IMR-90 (cell line): ENCODE measurements around the gene PTTG1IP2. TPM values are rescaled to one million over a fixed set of nuclear protein-coding genes. Genes with fewer than 3 reads are reported as not detected.

Experiments
- ATAC-seq: fragments of 200-7000 bp; cut with Tn5 transposase; 2 replicates; pipeline ENCODE4 v1.9.1; 2020; ENCODE audit warnings: low read depth, mild to moderate bottlenecking, moderate library complexity
- BruUV-seq: library from RNA; stranded (reverse); fragments of 400-500 nt; replicated peaks from 2 replicates; lab custom pipeline; 2021; lab: Mats Ljungman, UMichigan
- CTCF ChIA-PET: fragments of 300-600 bp; formaldehyde crosslinking; extraction: SDS; loops from one replicate; lab custom pipeline; 2021; ENCODE audit warnings: antibody characterized with exemption; lab: Yijun Ruan, JAX
- POLR2A ChIA-PET: fragments of 300-600 bp; sonication (Branson Sonifier 250); formaldehyde crosslinking; loops from one replicate; lab custom pipeline; 2022; ENCODE audit warnings: antibody characterized with exemption; ENCODE audit not compliant: unreplicated experiment; lab: Charles Lee
- DNase-seq: peaks from one replicate; pipeline ENCODE4 v3.0.0; 2013
- H2AFZ ChIP-seq: replicated peaks from 2 replicates; pipeline ENCODE3; 2013; ENCODE audit warnings: low read length, mild to moderate bottlenecking; ENCODE audit not compliant: poor library complexity
- H2AK5ac ChIP-seq: 2 replicates; pipeline ENCODE4 v1.6.1; 2013; ENCODE audit warnings: low read depth, low read length, inconsistent platforms
- H2AK9ac ChIP-seq: replicated peaks from 2 replicates; pipeline ENCODE3; 2013; ENCODE audit warnings: mild to moderate bottlenecking, low read depth, low read length, moderate library complexity; ENCODE audit not compliant: poor library complexity
- H2BK120ac ChIP-seq: 2 replicates; pipeline ENCODE4 v1.6.1; 2013; ENCODE audit warnings: low read depth, low read length, inconsistent platforms
- H2BK15ac ChIP-seq: 3 replicates; pipeline ENCODE4 v1.6.1; 2013; ENCODE audit warnings: low read depth, low read length, inconsistent platforms
- H2BK20ac ChIP-seq: 2 replicates; pipeline ENCODE4 v1.6.1; 2013; ENCODE audit warnings: low read depth, mild to moderate bottlenecking, inconsistent platforms, low read length, moderate library complexity
- H2BK5ac ChIP-seq: 2 replicates; pipeline ENCODE4 v1.6.1; 2013; ENCODE audit warnings: mild to moderate bottlenecking, low read depth, low read length, inconsistent platforms; ENCODE audit not compliant: poor library complexity, severe bottlenecking
- H3K14ac ChIP-seq: replicated peaks from 2 replicates; pipeline ENCODE4 v1.6.1; 2013; ENCODE audit warnings: low read depth, low read length, inconsistent platforms
- H3K18ac ChIP-seq: 2 replicates; pipeline ENCODE4 v1.6.1; 2013; ENCODE audit warnings: low read depth, low read length, control low read depth
- H3K23ac ChIP-seq: 2 replicates; pipeline ENCODE4 v1.6.1; 2013; ENCODE audit warnings: low read depth, low read length, inconsistent platforms
- H3K27ac ChIP-seq: 2 replicates; pipeline ENCODE4 v1.5.1; 2013; ENCODE audit warnings: mild to moderate bottlenecking, control low read depth, low read length; ENCODE audit not compliant: insufficient read depth
- H3K27me3 ChIP-seq: 2 replicates; pipeline ENCODE4 v1.6.1; 2013; ENCODE audit warnings: low read length; ENCODE audit not compliant: control insufficient read depth, insufficient read depth
- H3K36me3 ChIP-seq: 2 replicates; pipeline ENCODE4 v1.6.1; 2013; ENCODE audit warnings: low read length, mixed read lengths; ENCODE audit not compliant: control insufficient read depth, insufficient read depth
- H3K4ac ChIP-seq: 2 replicates; pipeline ENCODE4 v1.6.1; 2013; ENCODE audit warnings: low read depth, low read length, inconsistent platforms
- H3K4me1 ChIP-seq: 2 replicates; pipeline ENCODE4 v1.6.1; 2013; ENCODE audit warnings: low read length, mixed read lengths; ENCODE audit not compliant: control insufficient read depth, insufficient read depth
- H3K4me2 ChIP-seq: 2 replicates; pipeline ENCODE4 v1.6.1; 2013; ENCODE audit warnings: low read depth, mild to moderate bottlenecking, control low read depth, low read length, moderate library complexity
- H3K4me3 ChIP-seq: 2 replicates; pipeline ENCODE4 v1.5.1; 2013; ENCODE audit warnings: low read depth, mild to moderate bottlenecking, control low read depth, low read length, moderate library complexity; ENCODE audit not compliant: insufficient read depth
- H3K56ac ChIP-seq: 2 replicates; pipeline ENCODE4 v1.6.1; 2013; ENCODE audit warnings: low read length, inconsistent platforms; ENCODE audit not compliant: insufficient read depth; ENCODE audit errors: extremely low read depth
- H3K79me1 ChIP-seq, 2 experiments: 2 replicates each; pipeline ENCODE4 v1.6.1; 2013; ENCODE audit warnings: low read length in 2 of 2, inconsistent platforms in 1 of 2, low read depth in 1 of 2
- H3K9ac ChIP-seq: 2 replicates; pipeline ENCODE4 v1.6.1; 2013; ENCODE audit warnings: low read depth, low read length, control low read depth
- H3K9me1 ChIP-seq: 2 replicates; pipeline ENCODE4 v1.6.1; 2013; ENCODE audit warnings: low read length, inconsistent platforms; ENCODE audit not compliant: insufficient read depth
- H3K9me3 ChIP-seq: 2 replicates; pipeline ENCODE4 v1.6.1; 2013; ENCODE audit warnings: low read length; ENCODE audit not compliant: control insufficient read depth, insufficient read depth
- H4K20me1 ChIP-seq: 2 replicates; pipeline ENCODE4 v1.6.1; 2013; ENCODE audit warnings: low read length, inconsistent platforms; ENCODE audit not compliant: insufficient read depth
- H4K5ac ChIP-seq: 2 replicates; pipeline ENCODE4 v1.6.1; 2013; ENCODE audit warnings: mild to moderate bottlenecking, low read depth, low read length, control low read depth
- H4K8ac ChIP-seq, 2 experiments: 2 replicates each; pipeline ENCODE4 v1.6.1; 2013; ENCODE audit warnings: low read depth in 2 of 2, low read length in 2 of 2, control low read depth in 1 of 2, inconsistent platforms in 1 of 2
- H4K91ac ChIP-seq: 2 replicates; pipeline ENCODE4 v1.6.1; 2013; ENCODE audit warnings: low read depth, low read length, inconsistent platforms; ENCODE audit not compliant: insufficient read depth
- CEBPB ChIP-seq: IDR thresholded peaks from 2 replicates; pipeline ENCODE4 v1.6.1; 2012; ENCODE audit warnings: low read depth, low read length, improper control_type of control experiment
- CHD1 ChIP-seq: IDR thresholded peaks from 2 replicates; pipeline ENCODE4 v1.6.1; 2012; ENCODE audit warnings: low read depth, low read length, improper control_type of control experiment
- MAZ ChIP-seq: IDR thresholded peaks from 2 replicates; pipeline ENCODE4 v1.6.1; 2012; ENCODE audit warnings: low read depth, mild to moderate bottlenecking, low read length, improper control_type of control experiment, moderate library complexity, borderline replicate concordance
- RAD21 ChIP-seq: IDR thresholded peaks from 2 replicates; pipeline ENCODE4 v1.6.1; 2012; ENCODE audit warnings: low read length, improper control_type of control experiment
- RCOR1 ChIP-seq: IDR thresholded peaks from 2 replicates; pipeline ENCODE4 v1.6.1; 2012; ENCODE audit warnings: mild to moderate bottlenecking, low read length, improper control_type of control experiment; ENCODE audit not compliant: insufficient replicate concordance
- RFX5 ChIP-seq: IDR thresholded peaks from 2 replicates; pipeline ENCODE4 v1.8.0; 2012; ENCODE audit warnings: low read depth, mild to moderate bottlenecking, low read length, moderate library complexity
- SMC3 ChIP-seq: fragments of 150-350 bp; IDR thresholded peaks from 2 replicates; pipeline ENCODE4 v1.6.1; 2016; ENCODE audit warnings: low read depth, mild to moderate bottlenecking, antibody characterized with exemption, low read length, moderate library complexity
- WGBS, 2 experiments: methylation state at CpG; one replicate each; pipeline versions ENCODE4 v1.1.5 to v1.1.7; 2013; ENCODE audit warnings: missing lambda C conversion rate in 2 of 2; ENCODE audit not compliant: insufficient read length in 1 of 2; ENCODE audit errors: extremely low coverage in 2 of 2; 5-methylcytosine and 5-hydroxymethylcytosine counted together
- dilution Hi-C: fragments of 300-500 bp; cut with HindIII; formaldehyde crosslinking; loops from one replicate; pipeline ENCODE4 v1.14.3; 2018; ENCODE audit warnings: low sequenced_read_pairs; ENCODE audit not compliant: unreplicated experiment
- in situ Hi-C: fragments of 300-500 bp; cut with MboI; formaldehyde crosslinking; loops from 3 replicates; pipeline ENCODE4 v1.14.3; 2019; ENCODE audit warnings: low sequenced_read_pairs, inconsistent platforms, mixed read lengths
- intact Hi-C: fragments of 100-400 bp; cut with micrococcal nuclease; formaldehyde crosslinking; loops from 2 replicates; pipeline ENCODE4 v1.10.0; 2022
- polyA plus RNA-seq, 3 experiments: library from polyadenylated mRNA; depleted of rRNA; stranded (reverse); fragments of >200 nt; gene quantifications; 2 replicates each; pipeline ENCODE4 v1.2.3, GENCODE V29; 2012; ENCODE audit warnings: low replicate concordance in 1 of 3
- total RNA-seq: library from RNA; depleted of rRNA; stranded (reverse); fragments of >200 nt; gene quantifications from 2 replicates; pipeline ENCODE4 v1.2.3, GENCODE V29; 2012
- TF ChIP-seq, protein P1 (sequence below): fragments of 150-350 bp; IDR thresholded peaks from 2 replicates; pipeline ENCODE4 v1.6.1; 2017; ENCODE audit warnings: mild to moderate bottlenecking, antibody characterized with exemption, low read length, low read depth
- TF ChIP-seq, protein P2 (sequence below): conservative IDR thresholded peaks from 2 replicates; pipeline ENCODE4 v1.5.1; 2012; ENCODE audit warnings: mild to moderate bottlenecking, low read depth, low read length, improper control_type of control experiment

The PTTG1IP2 gene
- total and polyA plus RNA-seq, 2 of the 4 experiments (the other 2 are of a cell fraction) = not detected

DNA sequence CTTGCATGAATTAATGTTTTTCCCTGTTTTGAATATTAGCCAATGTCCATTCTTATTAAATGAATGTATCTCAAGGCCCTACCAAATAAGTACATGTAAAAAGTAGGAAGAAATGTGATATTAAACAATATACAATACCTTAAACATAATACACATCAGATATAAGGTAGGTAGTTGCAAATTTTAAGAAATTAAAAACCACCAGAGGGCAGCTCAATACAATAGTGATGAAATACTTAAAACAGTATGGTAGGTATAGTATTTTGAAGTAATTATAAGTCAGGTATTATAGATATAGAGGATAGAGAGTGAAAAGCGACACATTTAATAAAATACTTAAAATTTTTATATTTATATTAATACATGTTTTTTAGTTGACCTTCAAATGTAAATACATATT lies 83.1 kb downstream of the PTTG1IP2 start:
- H2BK5ac ChIP-seq = no peak overlapping the region
- no CpG with 5 or more reads among the region's 1 CpG for WGBS, 2 experiments
- H3K4ac ChIP-seq = no peak overlapping the region
- H3K9ac ChIP-seq = no peak overlapping the region
- peaks cover 2% of the 10 kb centered on the region; the same call in 1 of the 2 replicates for H3K4me1 ChIP-seq
- no peak overlapping the region for H4K5ac ChIP-seq
- no peak overlapping the region for H3K14ac ChIP-seq
- H3K23ac ChIP-seq = no peak overlapping the region
- H2BK15ac ChIP-seq = no peak overlapping the region
- H3K79me1 ChIP-seq = no peaks in the 10 kb centered on the region
- no peaks in the 10 kb centered on the region for H3K9me3 ChIP-seq
- POLR2A ChIA-PET = no interaction called here
- CTCF ChIA-PET = interaction anchor here (0.6 kb wide), 1 partner anchor 171 kb away, joined by 3 read pairs; no protein-coding TSS in a partner anchor
- intact Hi-C loops (loop anchor here (1.0 to 2.0 kb wide), 2 partner anchors 76 to 482 kb away; no protein-coding TSS in a partner anchor), in situ Hi-C loops (loop anchor here (25.0 kb wide), 1 partner anchor 460 kb away; no protein-coding TSS in a partner anchor), dilution Hi-C loops (no loop called here)
- no peak overlapping the region for H3K27ac ChIP-seq
- no peak for TF ChIP-seq CHD1
- TF ChIP-seq, protein P1, sequence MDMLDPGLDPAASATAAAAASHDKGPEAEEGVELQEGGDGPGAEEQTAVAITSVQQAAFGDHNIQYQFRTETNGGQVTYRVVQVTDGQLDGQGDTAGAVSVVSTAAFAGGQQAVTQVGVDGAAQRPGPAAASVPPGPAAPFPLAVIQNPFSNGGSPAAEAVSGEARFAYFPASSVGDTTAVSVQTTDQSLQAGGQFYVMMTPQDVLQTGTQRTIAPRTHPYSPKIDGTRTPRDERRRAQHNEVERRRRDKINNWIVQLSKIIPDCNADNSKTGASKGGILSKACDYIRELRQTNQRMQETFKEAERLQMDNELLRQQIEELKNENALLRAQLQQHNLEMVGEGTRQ = no peak
- TF ChIP-seq MAZ = no peak
- peak; percentile 59 for TF ChIP-seq SMC3
- TF ChIP-seq RCOR1 = no peak
- TF ChIP-seq RFX5 = no peak
- TF ChIP-seq, protein P2, sequence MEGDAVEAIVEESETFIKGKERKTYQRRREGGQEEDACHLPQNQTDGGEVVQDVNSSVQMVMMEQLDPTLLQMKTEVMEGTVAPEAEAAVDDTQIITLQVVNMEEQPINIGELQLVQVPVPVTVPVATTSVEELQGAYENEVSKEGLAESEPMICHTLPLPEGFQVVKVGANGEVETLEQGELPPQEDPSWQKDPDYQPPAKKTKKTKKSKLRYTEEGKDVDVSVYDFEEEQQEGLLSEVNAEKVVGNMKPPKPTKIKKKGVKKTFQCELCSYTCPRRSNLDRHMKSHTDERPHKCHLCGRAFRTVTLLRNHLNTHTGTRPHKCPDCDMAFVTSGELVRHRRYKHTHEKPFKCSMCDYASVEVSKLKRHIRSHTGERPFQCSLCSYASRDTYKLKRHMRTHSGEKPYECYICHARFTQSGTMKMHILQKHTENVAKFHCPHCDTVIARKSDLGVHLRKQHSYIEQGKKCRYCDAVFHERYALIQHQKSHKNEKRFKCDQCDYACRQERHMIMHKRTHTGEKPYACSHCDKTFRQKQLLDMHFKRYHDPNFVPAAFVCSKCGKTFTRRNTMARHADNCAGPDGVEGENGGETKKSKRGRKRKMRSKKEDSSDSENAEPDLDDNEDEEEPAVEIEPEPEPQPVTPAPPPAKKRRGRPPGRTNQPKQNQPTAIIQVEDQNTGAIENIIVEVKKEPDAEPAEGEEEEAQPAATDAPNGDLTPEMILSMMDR = peak; percentile 42
- peak; percentile 46 for TF ChIP-seq RAD21
- TF ChIP-seq CEBPB = 0 out of 2 replicates have a peak, but pooled peaks have one; percentile 45
- no peak overlapping the region for H2AK9ac ChIP-seq
- H3K4me3 ChIP-seq = no peak overlapping the region
- H3K27me3 ChIP-seq = peaks cover 4% of the 10 kb centered on the region; the same call in 1 of the 2 replicates
- no peak overlapping the region for H4K91ac ChIP-seq
- no peaks in the 10 kb centered on the region for H3K9me1 ChIP-seq
- no TSS peak for BruUV-seq
- H2BK120ac ChIP-seq = no peak overlapping the region
- ATAC-seq (0 out of 2 replicates have a peak, but pooled peaks have one; percentile 59), DNase-seq (peak; percentile 35)
- H2BK20ac ChIP-seq = no peak overlapping the region
- no peak overlapping the region for H3K56ac ChIP-seq
- no peak overlapping the region for H2AFZ ChIP-seq
- H4K20me1 ChIP-seq = no peaks in the 10 kb centered on the region
- H3K36me3 ChIP-seq = no peaks in the 10 kb centered on the region
- no peak overlapping the region for H3K4me2 ChIP-seq
- H2AK5ac ChIP-seq = no peak overlapping the region
- no peak overlapping the region for H4K8ac ChIP-seq
- H3K18ac ChIP-seq = no peak overlapping the region
